Astrocyte (in vitro differentiated cells and primary cell): ENCODE measurements around the gene LCOR. TPM values are rescaled to one million over a fixed set of nuclear protein-coding genes. Genes with fewer than 3 reads are reported as not detected.

ENCODE experiments used
- DNase-seq: peaks from one replicate; pipeline ENCODE4 v3.0.0-alpha.2; 2010; ENCODE audit warnings: low read depth
- FAIRE-seq: peaks from 2 replicates; lab custom pipeline; 2011; peaks lifted over from hg19 to GRCh38; lab: Jason Lieb, UNC
- H2AFZ ChIP-seq: 2 replicates; pipeline ENCODE4 v1.6.0; 2012; ENCODE audit warnings: low read depth, low read length, inconsistent platforms
- H3K27ac ChIP-seq: 2 replicates; pipeline ENCODE4 v1.5.1; 2011; ENCODE audit warnings: low read depth, low read length, inconsistent platforms
- H3K27me3 ChIP-seq: 2 replicates; pipeline ENCODE4 v1.6.0; 2011; ENCODE audit warnings: low read length, inconsistent platforms; ENCODE audit not compliant: insufficient read depth
- H3K36me3 ChIP-seq: 2 replicates; pipeline ENCODE4 v1.5.1; 2011; ENCODE audit warnings: low read length, inconsistent platforms; ENCODE audit not compliant: insufficient read depth
- H3K4me1 ChIP-seq: 2 replicates; pipeline ENCODE4 v1.5.1; 2011; ENCODE audit warnings: low read length, inconsistent platforms; ENCODE audit not compliant: insufficient read depth
- H3K4me2 ChIP-seq: 2 replicates; pipeline ENCODE4 v1.6.0; 2012; ENCODE audit warnings: low read length, inconsistent platforms
- H3K4me3 ChIP-seq: 2 replicates; pipeline ENCODE4 v1.5.1; 2011; ENCODE audit warnings: low read depth, mild to moderate bottlenecking, low read length, inconsistent platforms; ENCODE audit not compliant: insufficient read depth
- H3K79me2 ChIP-seq: 2 replicates; pipeline ENCODE4 v1.6.0; 2012; ENCODE audit warnings: mild to moderate bottlenecking, low read length, inconsistent platforms; ENCODE audit not compliant: insufficient read depth
- H3K9ac ChIP-seq: 2 replicates; pipeline ENCODE4 v1.6.0; 2012; ENCODE audit warnings: mild to moderate bottlenecking, low read length, inconsistent platforms
- H3K9me3 ChIP-seq: 2 replicates; pipeline ENCODE4 v1.5.1; 2012; ENCODE audit warnings: low read depth, mild to moderate bottlenecking, low read length, inconsistent platforms; ENCODE audit not compliant: insufficient read depth
- H4K20me1 ChIP-seq: 2 replicates; pipeline ENCODE4 v1.6.0; 2012; ENCODE audit warnings: low read length, inconsistent platforms; ENCODE audit not compliant: insufficient read depth
- H3K27ac Mint-ChIP-seq: one replicate; pipeline ENCODE4 v1.8.0; 2021; ENCODE audit warnings: mild to moderate bottlenecking, mixed read lengths; ENCODE audit not compliant: unreplicated experiment
- H3K27me3 Mint-ChIP-seq: one replicate; pipeline ENCODE4 v1.8.0; 2021; ENCODE audit warnings: low read depth, mixed read lengths; ENCODE audit not compliant: unreplicated experiment
- H3K36me3 Mint-ChIP-seq: one replicate; pipeline ENCODE4 v1.8.0; 2021; ENCODE audit warnings: low read depth, mixed read lengths; ENCODE audit not compliant: unreplicated experiment
- H3K4me1 Mint-ChIP-seq: one replicate; pipeline ENCODE4 v1.8.0; 2021; ENCODE audit warnings: low read depth, mixed read lengths; ENCODE audit not compliant: unreplicated experiment
- H3K4me3 Mint-ChIP-seq: one replicate; pipeline ENCODE4 v1.8.0; 2021; ENCODE audit warnings: mild to moderate bottlenecking, moderate library complexity, mixed read lengths; ENCODE audit not compliant: unreplicated experiment
- H3K9me3 Mint-ChIP-seq: one replicate; pipeline ENCODE4 v1.8.0; 2021; ENCODE audit warnings: mild to moderate bottlenecking, mixed read lengths; ENCODE audit not compliant: unreplicated experiment
- EZH2 ChIP-seq: IDR thresholded peaks from 2 replicates; pipeline ENCODE4 v1.6.1; 2012; ENCODE audit warnings: mild to moderate bottlenecking, low read length, inconsistent platforms; ENCODE audit not compliant: insufficient read depth
- total RNA-seq: library from RNA; stranded (reverse); gene quantifications from 2 replicates; pipeline ENCODE4 v1.2.1, GENCODE V29; 2021
- TF ChIP-seq, protein P1 (sequence below): IDR thresholded peaks from 2 replicates; pipeline ENCODE4 v1.5.1; 2011; ENCODE audit warnings: low read depth, mild to moderate bottlenecking, inconsistent platforms, low read length, moderate library complexity; ENCODE audit not compliant: insufficient read depth

The LCOR gene
- total RNA-seq, 1 donor from 2014 or later: 72.0 TPM

DNA sequence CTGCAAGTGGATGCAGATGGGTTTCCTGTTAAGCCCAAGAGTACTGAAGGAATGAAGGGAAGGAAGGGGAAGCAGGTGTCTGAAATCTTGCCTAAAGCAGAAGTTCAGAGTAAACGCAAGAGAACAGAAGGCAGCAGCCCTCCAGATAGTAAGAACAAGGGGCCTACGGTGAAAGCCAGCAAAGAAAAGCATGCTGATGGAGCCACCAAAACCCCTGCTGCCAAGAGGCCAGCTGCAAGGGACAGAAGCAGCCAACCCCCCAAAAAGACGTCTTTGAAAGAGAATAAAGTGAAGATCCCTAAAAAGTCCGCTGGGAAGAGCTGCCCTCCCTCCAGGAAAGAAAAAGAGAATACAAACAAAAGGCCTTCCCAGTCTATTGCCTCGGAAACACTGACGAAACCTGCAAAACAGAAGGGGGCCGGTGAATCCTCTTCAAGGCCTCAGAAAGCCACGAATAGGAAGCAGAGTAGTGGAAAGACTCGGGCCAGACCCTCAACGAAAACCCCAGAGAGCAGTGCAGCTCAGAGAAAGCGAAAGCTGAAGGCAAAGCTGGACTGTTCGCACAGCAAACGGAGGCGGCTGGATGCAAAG, 152.5 kb downstream of the LCOR start:
- H3K27me3 Mint-ChIP-seq: no peaks in the 10 kb centered on the region
- no peak overlapping the region for H3K4me3 Mint-ChIP-seq
- DNase-seq (no peak), FAIRE-seq (no peak)
- Histone ChIP-seq H3K27me3 (no peaks in the 10 kb centered on the region), H3K27ac (no peak overlapping the region), H3K4me3 (no peak overlapping the region), H3K36me3 (peaks cover 7% of the 10 kb centered on the region), H3K79me2 (no peaks in the 10 kb centered on the region), H3K9ac (no peak overlapping the region), H3K4me1 (peaks cover 4% of the 10 kb centered on the region), H3K9me3 (no peaks in the 10 kb centered on the region), H4K20me1 (no peaks in the 10 kb centered on the region), H3K4me2 (peak overlapping the region; percentile 54), H2AFZ (no peak overlapping the region)
- peaks cover 10% of the 10 kb centered on the region for H3K4me1 Mint-ChIP-seq
- no peaks in the 10 kb centered on the region for H3K9me3 Mint-ChIP-seq
- peaks cover 24% of the 10 kb centered on the region for H3K36me3 Mint-ChIP-seq
- H3K27ac Mint-ChIP-seq: no peak overlapping the region
- no peak for TF ChIP-seq EZH2
- TF ChIP-seq, protein P1, sequence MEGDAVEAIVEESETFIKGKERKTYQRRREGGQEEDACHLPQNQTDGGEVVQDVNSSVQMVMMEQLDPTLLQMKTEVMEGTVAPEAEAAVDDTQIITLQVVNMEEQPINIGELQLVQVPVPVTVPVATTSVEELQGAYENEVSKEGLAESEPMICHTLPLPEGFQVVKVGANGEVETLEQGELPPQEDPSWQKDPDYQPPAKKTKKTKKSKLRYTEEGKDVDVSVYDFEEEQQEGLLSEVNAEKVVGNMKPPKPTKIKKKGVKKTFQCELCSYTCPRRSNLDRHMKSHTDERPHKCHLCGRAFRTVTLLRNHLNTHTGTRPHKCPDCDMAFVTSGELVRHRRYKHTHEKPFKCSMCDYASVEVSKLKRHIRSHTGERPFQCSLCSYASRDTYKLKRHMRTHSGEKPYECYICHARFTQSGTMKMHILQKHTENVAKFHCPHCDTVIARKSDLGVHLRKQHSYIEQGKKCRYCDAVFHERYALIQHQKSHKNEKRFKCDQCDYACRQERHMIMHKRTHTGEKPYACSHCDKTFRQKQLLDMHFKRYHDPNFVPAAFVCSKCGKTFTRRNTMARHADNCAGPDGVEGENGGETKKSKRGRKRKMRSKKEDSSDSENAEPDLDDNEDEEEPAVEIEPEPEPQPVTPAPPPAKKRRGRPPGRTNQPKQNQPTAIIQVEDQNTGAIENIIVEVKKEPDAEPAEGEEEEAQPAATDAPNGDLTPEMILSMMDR: no peak

DNA sequence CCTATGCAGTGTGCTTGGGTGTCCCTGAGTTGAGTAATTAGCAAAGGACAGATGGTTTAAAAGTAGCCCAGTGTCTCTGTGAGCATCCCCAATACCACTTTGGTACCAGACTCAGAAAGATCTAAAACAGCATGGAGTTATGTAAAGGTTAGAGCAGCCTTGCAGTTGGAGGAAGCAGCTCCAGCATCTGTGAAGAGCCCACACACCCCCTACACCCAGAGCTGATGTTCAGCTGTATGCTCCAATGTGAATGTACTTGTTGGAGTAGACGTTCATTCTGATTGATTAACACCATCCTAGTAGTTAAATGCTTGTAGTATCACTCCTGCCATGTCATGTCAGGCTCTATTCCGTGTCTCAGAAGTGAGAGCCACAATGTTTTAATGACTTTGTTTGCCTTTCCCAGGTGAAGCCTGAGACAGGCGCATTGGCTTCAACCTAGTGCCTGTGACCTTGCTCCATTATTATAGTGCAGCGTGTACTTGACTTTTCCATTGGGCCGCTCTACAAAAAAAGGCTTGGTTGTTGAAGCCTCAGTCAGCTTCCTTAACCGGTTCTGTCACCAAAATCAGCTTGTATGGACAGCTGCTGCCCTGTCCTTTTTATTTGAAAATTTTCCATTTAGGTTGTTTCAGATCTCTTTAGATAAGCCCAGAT, 154.2 kb downstream of the LCOR start:
- no peak overlapping the region for H3K4me2 ChIP-seq
- H3K27ac Mint-ChIP-seq: no peak overlapping the region
- H3K9me3 Mint-ChIP-seq: no peaks in the 10 kb centered on the region
- no peak for TF ChIP-seq EZH2
- TF ChIP-seq, protein P1: no peak
- H2AFZ ChIP-seq: no peak overlapping the region
- peaks cover 7% of the 10 kb centered on the region for H3K36me3 ChIP-seq
- no peaks in the 10 kb centered on the region for H4K20me1 ChIP-seq
- peaks cover 15% of the 10 kb centered on the region for H3K4me1 ChIP-seq
- H3K27me3 ChIP-seq: no peaks in the 10 kb centered on the region
- no peak overlapping the region for H3K4me3 Mint-ChIP-seq
- peaks cover 21% of the 10 kb centered on the region for H3K4me1 Mint-ChIP-seq
- H3K79me2 ChIP-seq: no peaks in the 10 kb centered on the region
- DNase-seq: no peak
- no peak overlapping the region for H3K9ac ChIP-seq
- no peaks in the 10 kb centered on the region for H3K9me3 ChIP-seq
- H3K36me3 Mint-ChIP-seq: peaks cover 19% of the 10 kb centered on the region
- H3K4me3 ChIP-seq: no peak overlapping the region
- H3K27me3 Mint-ChIP-seq: no peaks in the 10 kb centered on the region
- H3K27ac ChIP-seq: no peak overlapping the region
- FAIRE-seq: peak; percentile 26
